T-helper 2 cell (primary cell): ENCODE measurements around the gene FAM170B.
A peak's percentile ranks its signal among the peaks of the same experiment; 100 is the strongest.

Experiments
- DNase-seq, 5 experiments: peaks; one replicate each; pipeline versions ENCODE4 v3.0.0 to v3.0.0-alpha.2; 2012 to 2022
- total RNA-seq, 2 donors: gene quantifications; one replicate each; lab custom pipeline; 2026; lab: John Stamatoyannopoulos, UW

FAM170B gene
- total RNA-seq: 0 reads per million in 2 donors

DNA sequence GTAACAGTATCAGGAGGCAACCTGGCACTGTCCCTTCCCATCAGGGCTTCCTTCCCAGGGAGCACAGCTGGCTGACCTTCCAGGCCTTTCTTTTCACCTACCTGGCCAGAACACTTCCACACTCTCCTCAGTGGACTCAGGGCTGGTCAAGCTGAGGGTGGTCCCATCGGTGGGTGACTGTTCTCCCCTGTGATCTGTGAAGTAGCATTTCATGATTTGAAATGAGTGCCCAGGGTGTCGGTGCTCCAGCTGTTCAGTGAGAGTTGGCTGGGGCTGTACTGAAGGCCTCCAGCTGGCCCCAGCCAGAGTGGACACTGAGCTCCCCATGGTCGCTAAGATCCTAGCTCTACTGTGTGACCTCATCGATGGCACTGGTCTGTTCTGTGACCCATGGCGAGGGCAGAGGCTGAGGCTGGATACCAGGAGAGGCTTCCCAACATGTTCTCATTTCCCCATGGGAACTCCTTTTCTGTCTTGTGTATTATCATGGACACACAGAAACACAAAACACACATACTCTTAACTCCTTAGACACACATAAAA is at the start of gene FAM170B:
Gene FAM170B (minus strand): TSS at position 316 of the 543 bp plus-strand sequence. CDS start 103 bp downstream, at position 213.
- no peak for DNase-seq

- no peak for DNase-seq
Measured at GRCh38 chr10:49182776-49183175, 49.0 kb upstream of the FAM170B start.

- peak in 1 of 5 experiments; percentile 60 for DNase-seq
Measured at GRCh38 chr10:49180444-49180860, 46.6 kb upstream of the FAM170B start.

GRCh38 chr10:49179699-49180443 is 46.0 kb upstream of the FAM170B start:
- DNase-seq: no peak

GRCh38 chr10:49178489-49179471 is 45.0 kb upstream of the FAM170B start:
- no peak for DNase-seq

DNA sequence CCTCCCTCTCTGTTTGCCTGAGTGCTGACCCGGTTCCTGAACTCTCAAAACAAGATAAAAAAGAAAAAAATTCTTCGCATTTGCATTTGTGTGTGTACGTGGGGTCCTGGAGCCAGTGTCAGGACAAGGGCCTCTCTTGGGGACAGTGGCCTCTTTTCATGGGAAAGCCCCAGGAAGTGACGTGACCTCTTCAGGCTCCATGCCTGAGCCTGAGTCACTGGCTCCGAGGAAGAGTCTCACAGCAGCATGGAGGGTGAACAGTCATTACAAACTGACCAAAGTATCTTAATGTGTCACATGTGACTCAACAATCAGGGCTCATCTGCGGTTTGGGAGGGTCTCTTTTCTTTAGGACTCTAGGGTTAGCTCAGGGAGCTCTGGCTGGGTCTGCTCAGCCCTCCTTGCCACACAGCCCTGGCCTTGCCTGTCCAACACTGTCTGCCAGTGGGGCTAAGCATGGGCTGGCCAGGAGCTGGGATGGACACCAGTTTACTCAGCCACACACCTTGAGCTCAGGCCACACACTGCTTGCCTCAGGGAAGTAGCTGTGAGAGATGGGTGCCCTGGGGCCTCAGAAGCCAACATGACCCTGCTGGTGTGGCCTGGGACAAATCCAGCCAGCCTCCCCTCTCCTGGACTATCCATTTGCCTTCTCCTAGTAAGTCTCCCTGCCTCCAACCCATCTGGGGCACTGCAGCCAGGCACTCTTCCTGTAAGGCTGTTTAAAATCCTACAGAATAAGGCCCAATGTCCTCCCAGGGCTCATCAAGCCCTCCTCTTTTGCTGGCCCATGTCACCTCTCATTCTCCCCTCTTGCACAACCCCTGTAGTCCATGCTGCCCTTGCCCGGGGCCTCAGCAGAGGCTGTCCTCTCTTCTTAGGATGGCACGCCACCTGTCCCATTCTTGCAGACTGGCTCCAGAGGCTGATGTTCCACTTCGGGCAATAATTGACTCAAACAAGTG is 43.9 kb upstream of the FAM170B start:
- peak in 3 of 5 experiments; percentile 31 to 97 (median 50) for DNase-seq

- no peak for DNase-seq
Measured at GRCh38 chr10:49176310-49177268, 42.8 kb upstream of the FAM170B start.

GRCh38 chr10:49175587-49176309 is 41.9 kb upstream of the FAM170B start:
- DNase-seq: no peak

DNA sequence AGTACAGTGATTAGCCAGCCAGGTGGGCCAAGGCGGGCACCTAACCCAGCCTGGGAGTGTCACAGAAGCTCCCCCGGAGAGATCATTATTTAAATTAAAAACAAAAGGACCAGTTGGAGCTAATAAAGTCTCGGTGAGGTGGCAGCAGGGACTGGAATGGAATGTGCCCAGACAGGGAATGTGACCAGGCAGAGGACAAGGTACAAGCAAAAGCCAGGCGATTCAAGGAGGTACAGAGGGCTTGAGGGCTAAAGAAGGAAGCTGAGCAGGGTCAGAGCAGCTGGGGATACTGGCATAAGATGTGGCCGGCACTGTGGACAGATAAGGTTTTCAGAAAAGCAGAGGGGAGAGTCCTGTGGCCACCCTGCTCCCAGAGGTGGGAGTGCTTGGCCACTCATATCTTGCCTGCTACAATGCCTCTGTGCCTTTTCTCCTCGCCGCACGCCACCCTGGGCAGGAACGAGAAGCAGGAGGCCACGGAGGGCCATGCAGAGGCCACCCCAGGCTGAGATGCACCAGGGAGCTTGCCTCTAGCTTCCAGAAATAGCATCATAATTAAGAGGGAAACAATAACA is 41.2 kb upstream of the FAM170B start:
- DNase-seq: no peak

DNA sequence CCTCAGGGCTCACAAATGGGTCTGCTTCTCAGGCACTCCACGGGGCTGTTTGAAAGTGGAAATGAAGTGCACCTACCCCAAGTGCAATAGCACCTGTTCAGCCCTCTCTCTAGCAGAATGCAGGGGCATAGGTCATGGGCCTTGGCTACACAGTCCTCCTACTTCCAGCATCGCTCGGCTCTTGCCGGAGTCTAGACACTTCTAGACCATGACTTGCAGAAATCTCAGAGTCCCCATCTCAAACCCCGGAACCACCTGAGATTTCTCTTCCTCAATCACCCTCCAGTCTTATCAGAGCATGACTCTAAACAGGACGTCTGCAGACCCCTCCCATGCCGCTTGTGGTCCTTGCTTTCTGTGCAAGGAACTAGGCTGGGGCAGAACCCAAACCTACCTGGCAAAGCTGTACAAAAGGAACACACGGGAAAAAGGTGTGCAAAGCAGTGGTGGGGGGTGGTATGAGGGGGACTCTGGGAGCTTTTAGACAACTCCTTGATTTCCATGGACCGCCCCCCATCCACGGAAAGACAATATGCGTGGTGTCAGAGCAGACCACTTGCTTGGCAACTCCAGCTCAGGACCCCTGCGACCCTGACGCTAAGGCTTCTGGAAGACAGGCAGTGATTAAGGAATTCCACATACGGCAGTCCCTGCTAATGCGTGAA is 40.6 kb upstream of the FAM170B start:
- DNase-seq: no peak

GRCh38 chr10:49173853-49174252 is 40.0 kb upstream of the FAM170B start:
- no peak for DNase-seq

GRCh38 chr10:49173201-49173772 is 39.5 kb upstream of the FAM170B start:
- no peak for DNase-seq

DNA sequence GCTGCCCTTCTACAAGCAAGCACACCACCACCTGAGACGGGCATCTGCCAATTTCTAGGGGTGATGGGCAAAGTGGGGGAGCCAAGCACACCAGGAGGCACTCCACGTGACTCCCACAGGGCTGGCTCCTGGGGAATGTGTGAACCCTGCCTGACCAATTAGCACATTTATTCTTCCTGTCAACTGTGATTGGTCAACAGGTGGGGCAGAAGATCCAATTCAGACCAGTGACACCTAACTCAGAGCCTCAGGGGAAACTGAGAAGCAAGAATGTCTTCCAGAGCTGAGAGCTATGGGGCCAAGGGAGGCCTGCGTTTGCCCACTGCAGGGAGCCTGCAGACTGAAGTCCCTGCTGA is 38.9 kb upstream of the FAM170B start:
- DNase-seq: no peak

DNA sequence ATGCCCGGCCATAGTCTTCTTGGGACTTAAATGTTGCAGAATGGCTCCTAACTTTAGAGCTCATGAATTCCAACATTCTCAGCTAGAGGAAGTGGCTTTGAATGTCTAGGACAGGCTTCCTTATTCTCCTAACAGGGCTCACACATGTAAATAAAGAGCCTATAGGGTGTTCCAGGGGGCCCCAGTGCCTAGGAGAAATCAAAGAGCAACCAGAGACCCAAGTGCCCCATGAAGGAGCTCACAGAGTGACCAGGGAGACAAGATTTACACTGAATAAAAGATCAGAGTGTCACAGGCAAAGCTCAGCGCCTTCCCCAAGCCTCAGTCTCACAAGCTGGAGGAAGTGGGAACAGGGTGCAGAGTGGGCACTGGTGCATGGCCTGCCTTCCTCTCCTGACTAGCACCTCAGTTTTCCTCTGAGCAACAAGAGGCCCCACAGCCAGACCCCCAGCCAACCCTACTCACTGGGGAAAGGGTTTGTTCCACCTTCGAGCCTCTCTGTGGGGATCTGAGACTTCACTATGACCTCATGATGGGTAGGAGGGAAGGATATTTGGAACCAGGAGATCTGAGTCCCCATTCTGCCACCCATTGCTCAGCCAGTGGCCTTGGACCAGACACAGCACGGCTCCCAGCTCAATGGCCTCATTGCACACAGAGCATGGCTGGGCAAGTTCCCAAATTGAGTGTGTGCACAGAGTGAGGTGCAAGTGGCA is 38.4 kb upstream of the FAM170B start:
- no peak for DNase-seq

DNA sequence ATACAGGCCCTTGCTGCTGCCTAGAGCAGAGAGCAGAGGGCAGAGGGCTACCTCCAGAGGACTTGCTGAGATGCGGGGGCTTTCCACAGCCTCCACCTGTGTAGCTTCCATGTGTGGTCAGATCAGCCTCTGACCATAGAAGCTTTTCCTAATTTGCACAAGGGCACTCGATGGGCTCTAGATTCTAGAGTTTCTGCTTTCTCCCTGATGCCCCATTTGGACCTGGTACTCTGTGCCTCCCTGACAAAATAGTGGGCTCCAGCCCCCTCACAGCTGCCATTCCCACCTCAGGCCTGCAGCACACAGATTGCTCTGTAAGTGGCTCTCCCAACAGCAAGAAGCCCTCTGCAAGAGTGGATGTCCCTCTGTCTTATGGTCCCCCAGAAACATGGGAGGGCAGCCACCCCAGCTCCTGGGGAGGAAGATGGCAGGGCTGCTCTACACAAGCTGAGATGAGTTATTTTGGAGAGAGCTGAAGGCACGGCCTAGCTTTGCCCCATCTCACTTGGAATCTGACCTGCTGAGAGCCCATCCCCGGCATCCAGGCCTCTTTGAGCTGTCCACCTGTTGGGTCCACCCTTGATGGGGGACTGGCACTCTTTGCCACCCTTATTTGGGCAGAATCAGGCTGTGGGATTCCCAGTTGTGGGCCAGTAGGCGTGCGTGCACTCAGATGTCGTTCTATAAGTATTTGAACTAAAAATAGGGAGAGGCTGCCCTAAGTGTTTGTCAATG is 37.7 kb upstream of the FAM170B start:
- DNase-seq: no peak

DNA sequence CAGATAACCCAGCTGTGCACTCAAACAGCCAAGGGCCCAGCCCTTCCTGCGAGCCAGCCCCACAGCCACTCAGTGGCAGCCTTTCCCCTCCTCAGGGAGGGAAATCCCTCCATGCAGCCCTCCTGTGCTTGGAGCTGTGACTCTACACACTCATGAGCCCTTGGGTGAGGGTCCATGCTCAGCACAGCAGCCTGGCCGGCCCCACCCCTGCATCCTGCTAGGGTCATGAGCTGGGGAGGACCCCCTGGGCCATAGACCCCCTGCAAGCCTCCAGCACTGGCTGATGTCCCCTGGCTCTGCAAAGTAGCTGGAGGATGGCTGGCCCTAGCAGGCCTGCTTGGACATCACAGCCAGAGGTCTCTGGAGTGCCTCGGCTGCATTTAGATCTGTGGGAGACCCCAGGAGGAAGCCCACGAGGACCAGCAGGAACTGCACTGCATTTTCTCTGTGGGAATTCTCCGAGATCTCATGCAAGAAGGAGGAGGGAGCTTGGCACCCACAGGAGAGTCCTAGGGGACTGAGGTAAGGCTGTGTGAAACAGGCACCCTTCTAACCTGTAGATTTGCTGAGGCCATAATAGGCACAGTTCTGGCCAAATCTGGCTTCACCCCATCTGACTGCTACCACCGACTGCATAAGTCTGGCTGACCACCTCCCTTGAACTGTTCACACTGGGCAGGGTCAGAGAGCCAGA is 37.0 kb upstream of the FAM170B start:
- DNase-seq: no peak

- no peak for DNase-seq
Measured at GRCh38 chr10:49169776-49170175, 36.0 kb upstream of the FAM170B start.
